Erythroblast (primary cell): ENCODE results near the gene B3GNT3.
A peak's percentile ranks its signal among the peaks of the same experiment; 100 is the strongest.
"Not testable (repeated sequence)": the region's sequence is repeated elsewhere in the genome, so short reads cannot be mapped to it uniquely, and the experiment has no call there.

Experiments used
- DNase-seq, 2 experiments: peaks; one replicate each; lab custom pipeline; 2025; lab: John Stamatoyannopoulos, UW
- GATA1 ChIP-seq: IDR thresholded peaks from 2 replicates; pipeline ENCODE4 v1.6.1; 2011; ENCODE audit warnings: low read depth, mild to moderate bottlenecking, control low read depth, low read length, moderate library complexity
- POLR2A ChIP-seq: IDR thresholded peaks from 2 replicates; pipeline ENCODE4 v1.6.1; 2011; ENCODE audit warnings: mild to moderate bottlenecking, low read length

The B3GNT3 gene

GRCh38 chr19:17796838-17797423, 2.0 kb downstream of the B3GNT3 start:
- TF ChIP-seq POLR2A (no peak), GATA1 (no peak)
- DNase-seq = no peak

- peak in 1 of 2 experiments; percentile 22 for DNase-seq
- TF ChIP-seq GATA1 (no peak), POLR2A (no peak)
Measured at GRCh38 chr19:17797424-17798201, 2.7 kb downstream of the B3GNT3 start.

DNA sequence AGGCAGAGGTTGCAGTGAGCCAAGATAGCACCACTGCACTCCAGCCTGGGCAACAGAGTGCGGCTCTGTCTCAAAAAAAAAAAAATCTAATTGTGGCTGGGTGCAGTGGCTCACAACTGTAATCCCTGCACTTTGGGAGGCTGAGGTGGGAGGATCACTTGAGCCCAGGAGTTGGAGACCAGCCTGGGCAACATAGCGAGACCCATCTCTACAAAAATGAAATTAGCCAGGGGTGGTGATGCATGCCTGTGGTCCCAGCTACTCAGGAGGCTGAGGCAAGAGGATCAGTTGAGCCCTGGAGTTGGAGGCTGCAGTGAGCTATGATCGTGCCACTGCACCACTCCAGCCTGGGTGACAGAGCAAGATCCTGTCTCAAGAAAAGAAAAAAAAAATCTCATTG, 3.7 kb downstream of the B3GNT3 start:
- DNase-seq = not testable (repeated sequence)

- DNase-seq = no peak
- TF ChIP-seq POLR2A (no peak), GATA1 (no peak)
Measured at GRCh38 chr19:17802137-17802858, 7.4 kb downstream of the B3GNT3 start.

DNA sequence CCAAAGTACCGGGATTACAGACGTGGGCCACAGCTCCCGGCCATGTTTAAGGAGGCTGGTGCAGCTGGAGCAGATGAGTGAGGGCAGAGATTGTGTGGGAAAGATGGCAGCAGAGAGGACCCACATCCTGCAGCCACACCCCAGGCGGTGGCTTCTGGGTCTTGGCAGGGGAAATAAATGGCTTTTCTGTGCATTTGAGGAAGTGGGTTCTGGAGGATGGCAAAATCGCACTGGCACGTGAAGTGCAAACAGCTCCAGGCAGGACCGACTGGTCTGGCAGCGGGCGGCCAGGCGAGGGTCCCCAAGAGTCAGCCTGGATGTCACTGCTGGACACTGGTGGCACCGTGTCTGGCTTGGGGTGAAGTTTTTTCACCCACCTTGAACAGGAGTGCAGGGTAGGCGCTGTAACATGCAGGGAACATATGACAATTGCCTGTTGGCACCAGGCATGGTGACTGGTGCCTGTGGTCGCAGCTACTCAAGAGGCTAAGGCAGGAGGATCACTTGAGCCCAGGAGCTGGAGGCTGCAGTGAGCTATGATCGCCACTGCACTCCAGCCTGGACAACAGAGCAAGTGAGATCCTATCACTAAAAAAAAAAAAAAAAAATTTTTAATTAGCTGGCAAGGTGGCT, 8.4 kb downstream of the B3GNT3 start:
- no peak for TF ChIP-seq POLR2A
- TF ChIP-seq GATA1 = no peak
- no peak for DNase-seq

GRCh38 chr19:17805427-17805826, 10.5 kb downstream of the B3GNT3 start:
- TF ChIP-seq POLR2A = no peak
- no peak for TF ChIP-seq GATA1
- no peak for DNase-seq

- no peak for TF ChIP-seq POLR2A
- TF ChIP-seq GATA1 = no peak
Measured at GRCh38 chr19:17806945-17807344, 12.0 kb downstream of the B3GNT3 start.

GRCh38 chr19:17807731-17808316, 12.9 kb downstream of the B3GNT3 start:
- TF ChIP-seq POLR2A (no peak), GATA1 (no peak)
- DNase-seq = no peak

More at GRCh38 chr19:17806945-17807344, 12.0 kb downstream of the B3GNT3 start:
- no peak for DNase-seq

- no peak for DNase-seq
- no peak for TF ChIP-seq GATA1
- no peak for TF ChIP-seq POLR2A
Measured at GRCh38 chr19:17811103-17811502, 16.2 kb downstream of the B3GNT3 start.

GRCh38 chr19:17811681-17812080, 16.7 kb downstream of the B3GNT3 start:
- TF ChIP-seq GATA1 = no peak
- TF ChIP-seq POLR2A = no peak
- DNase-seq = no peak

GRCh38 chr19:17812099-17812498, 17.2 kb downstream of the B3GNT3 start:
- no peak for TF ChIP-seq GATA1
- no peak for TF ChIP-seq POLR2A
- DNase-seq = no peak

DNA sequence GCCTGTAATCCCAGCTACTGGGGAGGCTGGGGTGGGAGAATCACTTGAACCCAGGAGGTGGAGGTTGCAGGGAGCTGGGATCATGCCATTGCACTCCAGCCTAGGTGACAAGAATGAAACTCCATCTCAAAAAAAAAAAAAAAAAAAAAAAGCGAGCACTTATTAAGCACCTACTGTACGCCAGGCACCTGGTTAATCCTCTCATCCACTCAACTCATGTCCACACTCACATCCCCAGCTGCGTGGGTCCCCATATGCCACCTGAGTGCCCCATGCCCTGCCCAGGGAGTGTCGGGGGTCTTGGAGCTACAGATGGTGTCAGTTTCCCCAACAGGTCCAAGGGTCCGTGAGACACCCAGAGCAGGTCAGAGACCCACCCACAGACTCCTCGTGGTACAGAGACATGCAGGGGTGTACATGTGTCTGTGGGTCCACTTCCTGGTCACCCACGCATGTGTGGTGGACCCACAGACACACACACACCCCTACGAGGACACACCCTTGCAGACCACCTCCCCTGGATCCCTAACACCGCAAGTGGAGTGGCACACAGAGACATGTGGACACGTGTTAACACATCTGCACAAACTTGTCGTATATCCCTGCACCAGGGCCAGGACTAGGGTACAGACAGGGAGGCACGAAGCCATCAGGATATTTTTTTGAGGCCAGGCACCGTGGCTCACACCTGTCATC, 22.9 kb downstream of the B3GNT3 start:
- no peak for DNase-seq

DNA sequence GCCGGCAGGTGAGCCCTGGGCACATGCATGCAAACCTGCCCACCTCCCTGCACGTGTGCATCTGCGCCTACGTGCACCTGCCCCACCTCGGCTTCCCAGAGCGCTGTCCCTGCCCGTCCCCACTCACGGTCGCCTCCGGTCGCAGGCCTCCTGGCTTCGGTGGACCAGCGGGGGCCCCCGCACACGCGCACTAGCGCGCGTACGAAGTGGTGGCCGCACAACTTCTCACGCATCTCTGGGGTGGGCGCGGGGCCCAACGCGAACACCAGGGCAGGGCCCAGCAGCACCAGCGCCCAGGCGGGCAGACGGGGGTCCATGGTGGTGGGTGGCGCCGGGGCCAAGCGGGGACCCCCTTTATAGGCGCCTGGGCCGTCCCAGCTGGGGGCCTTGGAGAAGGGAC, 26.3 kb downstream of the B3GNT3 start, which contains the start of gene INSL3:
Gene INSL3 (minus strand): TSS at position 330 of the 400 bp plus-strand sequence. CDS start 13 bp downstream, at position 317.
- TF ChIP-seq POLR2A (no peak), GATA1 (no peak)
- DNase-seq = no peak

More for the DNA sequence above, 22.9 kb downstream of the B3GNT3 start:
- TF ChIP-seq POLR2A (no peak), GATA1 (no peak)
